Gastroesophageal sphincter (tissue), 2 donors: ENCODE data around the gene CELA1.

ENCODE experiments used
- EP300 ChIP-seq: sonication (generic); formaldehyde crosslinking; IDR thresholded peaks from one replicate; pipeline ENCODE4 v1.6.1; 2017; ENCODE audit warnings: antibody characterized with exemption, mild to moderate bottlenecking
- POLR2A ChIP-seq, 2 donors: fragments of 450-650 bp; IDR thresholded peaks; one replicate each; pipeline ENCODE4 v1.6.1; 2017; ENCODE audit warnings: antibody characterized with exemption in 2 of 2, mild to moderate bottlenecking in 2 of 2, moderate library complexity in 1 of 2
- POLR2AphosphoS5 ChIP-seq: sonication (generic); formaldehyde crosslinking; IDR thresholded peaks from one replicate; pipeline ENCODE4 v1.6.1; 2017; ENCODE audit warnings: antibody characterized with exemption

GRCh38 chr12:51281202-51281924 is 65.1 kb downstream of the CELA1 start:
- TF ChIP-seq POLR2A (IDR thresholded peaks at IDR 0.05) (no peak), EP300 (no peak), POLR2AphosphoS5 (no peak)
